MCF 10A (cell line): ENCODE data around the gene RAC3. TPM values are rescaled to one million over a fixed set of nuclear protein-coding genes. Genes with fewer than 3 reads are reported as not detected.

Experiments used
- BruUV-seq: library from RNA; stranded (reverse); fragments of 400-500 nt; replicated peaks from 2 replicates; lab custom pipeline; 2021; lab: Mats Ljungman, UMichigan
- CTCF ChIA-PET: fragments of 300-600 bp; sonication (Branson Sonifier 250); formaldehyde crosslinking; extraction: SDS; loops from one replicate; lab custom pipeline; 2021; ENCODE audit warnings: antibody characterized with exemption, inconsistent platforms; lab: Yijun Ruan, JAX
- POLR2A ChIA-PET: fragments of 300-600, 350-650 bp; sonication (Branson Sonifier 250); formaldehyde crosslinking; extraction: SDS; loops from one replicate; lab custom pipeline; 2020; ENCODE audit warnings: antibody characterized with exemption, inconsistent platforms; lab: Yijun Ruan, JAX
- DNase-seq: peaks from one replicate; pipeline ENCODE4 v3.0.0-alpha.2; 2018; ENCODE audit not compliant: unreplicated experiment
- H3K27ac Mint-ChIP-seq: one replicate; pipeline ENCODE4 v1.8.0; 2022; ENCODE audit warnings: mild to moderate bottlenecking, low read depth, mixed read lengths; ENCODE audit not compliant: unreplicated experiment
- H3K27me3 Mint-ChIP-seq: one replicate; pipeline ENCODE4 v1.8.0; 2022; ENCODE audit warnings: mixed read lengths; ENCODE audit not compliant: insufficient read depth, unreplicated experiment
- H3K36me3 Mint-ChIP-seq: one replicate; pipeline ENCODE4 v1.8.0; 2022; ENCODE audit warnings: mild to moderate bottlenecking, moderate library complexity, mixed read lengths; ENCODE audit not compliant: insufficient read depth, unreplicated experiment
- H3K4me1 Mint-ChIP-seq: one replicate; pipeline ENCODE4 v1.8.0; 2022; ENCODE audit warnings: mixed read lengths; ENCODE audit not compliant: insufficient read depth, unreplicated experiment
- H3K4me3 Mint-ChIP-seq: one replicate; pipeline ENCODE4 v1.8.0; 2022; ENCODE audit warnings: mild to moderate bottlenecking, moderate library complexity, mixed read lengths; ENCODE audit not compliant: unreplicated experiment
- H3K9me3 Mint-ChIP-seq: one replicate; pipeline ENCODE4 v1.8.0; 2022; ENCODE audit warnings: mixed read lengths; ENCODE audit not compliant: unreplicated experiment
- CTCF ChIP-seq: fragments of 200-600 bp; IDR thresholded peaks from one replicate; pipeline ENCODE4 v1.8.0; 2022; ENCODE audit warnings: antibody characterized with exemption, mild to moderate bottlenecking; ENCODE audit not compliant: unreplicated experiment
- intact Hi-C: fragments of 100-400 bp; cut with micrococcal nuclease; formaldehyde crosslinking; loops from 2 replicates; pipeline ENCODE4 v1.14.1; 2022
- total RNA-seq: library from RNA; stranded (reverse); gene quantifications from 2 replicates; pipeline ENCODE4 v1.2.3, GENCODE V29; 2022

RAC3 gene
- total RNA-seq, 1 experiment from 2014 or later, result 9.7 TPM

GRCh38 chr17:82042649-82043048 lies 11.2 kb downstream of the RAC3 start:
- intact Hi-C loops, result no loop called here
- no TSS peak for BruUV-seq
- ChIA-PET CTCF (interaction anchor here (0.5 kb wide), 1 partner anchor 112 kb away, joined by 4 read pairs; no protein-coding TSS in a partner anchor), POLR2A (no interaction called here)
- peaks cover 8% of the 10 kb centered on the region for H3K4me1 Mint-ChIP-seq
- no peak for DNase-seq
- no peaks in the 10 kb centered on the region for H3K9me3 Mint-ChIP-seq
- no peaks in the 10 kb centered on the region for H3K27me3 Mint-ChIP-seq
- H3K36me3 Mint-ChIP-seq, result peaks cover 16% of the 10 kb centered on the region
- H3K4me3 Mint-ChIP-seq, result no peak overlapping the region
- no peak for TF ChIP-seq CTCF
- H3K27ac Mint-ChIP-seq, result no peak overlapping the region

GRCh38 chr17:82043507-82043906 lies 12.0 kb downstream of the RAC3 start:
- H3K4me1 Mint-ChIP-seq, result peaks cover 8% of the 10 kb centered on the region
- H3K27ac Mint-ChIP-seq, result no peak overlapping the region
- ChIA-PET POLR2A (no interaction called here), CTCF (no interaction called here)
- DNase-seq, result no peak
- no peak for TF ChIP-seq CTCF
- BruUV-seq, result no TSS peak
- intact Hi-C loops, result no loop called here
- no peak overlapping the region for H3K4me3 Mint-ChIP-seq
- H3K27me3 Mint-ChIP-seq, result no peaks in the 10 kb centered on the region
- peaks cover 19% of the 10 kb centered on the region for H3K36me3 Mint-ChIP-seq
- no peaks in the 10 kb centered on the region for H3K9me3 Mint-ChIP-seq

- BruUV-seq, result no TSS peak
- peaks cover 6% of the 10 kb centered on the region for H3K4me1 Mint-ChIP-seq
- no peak overlapping the region for H3K4me3 Mint-ChIP-seq
- H3K9me3 Mint-ChIP-seq, result no peaks in the 10 kb centered on the region
- POLR2A ChIA-PET, result no interaction called here
- H3K27ac Mint-ChIP-seq, result no peak overlapping the region
- H3K27me3 Mint-ChIP-seq, result no peaks in the 10 kb centered on the region
- no peak for DNase-seq
- peaks cover 19% of the 10 kb centered on the region for H3K36me3 Mint-ChIP-seq
- no peak for TF ChIP-seq CTCF
- CTCF ChIA-PET, result no interaction called here
- intact Hi-C loops, result no loop called here
Measured at GRCh38 chr17:82045936-82046484, 14.5 kb downstream of the RAC3 start.

GRCh38 chr17:82046903-82047302 lies 15.4 kb downstream of the RAC3 start:
- no peaks in the 10 kb centered on the region for H3K4me1 Mint-ChIP-seq
- no peaks in the 10 kb centered on the region for H3K9me3 Mint-ChIP-seq
- CTCF ChIA-PET, result no interaction called here
- H3K27me3 Mint-ChIP-seq, result no peaks in the 10 kb centered on the region
- no peak overlapping the region for H3K4me3 Mint-ChIP-seq
- intact Hi-C loops, result no loop called here
- no TSS peak for BruUV-seq
- DNase-seq, result no peak
- H3K27ac Mint-ChIP-seq, result no peak overlapping the region
- peaks cover 19% of the 10 kb centered on the region for H3K36me3 Mint-ChIP-seq
- POLR2A ChIA-PET, result interaction anchor here (1.3 kb wide), 1 partner anchor 9 kb away, joined by 6 read pairs; the partner anchor contains the start of gene DCXR
- TF ChIP-seq CTCF, result no peak
